Cardiac atrium fibroblast (primary cell): ENCODE results near the gene LTN1. TPM values are rescaled to one million over a fixed set of nuclear protein-coding genes. Genes with fewer than 3 reads are reported as not detected.

Source experiments
- total RNA-seq: library from RNA; depleted of rRNA; stranded (reverse); fragments of >200 nt; gene quantifications from 2 replicates; pipeline ENCODE4 v1.2.3, GENCODE V29; 2015

Gene LTN1, protein sequence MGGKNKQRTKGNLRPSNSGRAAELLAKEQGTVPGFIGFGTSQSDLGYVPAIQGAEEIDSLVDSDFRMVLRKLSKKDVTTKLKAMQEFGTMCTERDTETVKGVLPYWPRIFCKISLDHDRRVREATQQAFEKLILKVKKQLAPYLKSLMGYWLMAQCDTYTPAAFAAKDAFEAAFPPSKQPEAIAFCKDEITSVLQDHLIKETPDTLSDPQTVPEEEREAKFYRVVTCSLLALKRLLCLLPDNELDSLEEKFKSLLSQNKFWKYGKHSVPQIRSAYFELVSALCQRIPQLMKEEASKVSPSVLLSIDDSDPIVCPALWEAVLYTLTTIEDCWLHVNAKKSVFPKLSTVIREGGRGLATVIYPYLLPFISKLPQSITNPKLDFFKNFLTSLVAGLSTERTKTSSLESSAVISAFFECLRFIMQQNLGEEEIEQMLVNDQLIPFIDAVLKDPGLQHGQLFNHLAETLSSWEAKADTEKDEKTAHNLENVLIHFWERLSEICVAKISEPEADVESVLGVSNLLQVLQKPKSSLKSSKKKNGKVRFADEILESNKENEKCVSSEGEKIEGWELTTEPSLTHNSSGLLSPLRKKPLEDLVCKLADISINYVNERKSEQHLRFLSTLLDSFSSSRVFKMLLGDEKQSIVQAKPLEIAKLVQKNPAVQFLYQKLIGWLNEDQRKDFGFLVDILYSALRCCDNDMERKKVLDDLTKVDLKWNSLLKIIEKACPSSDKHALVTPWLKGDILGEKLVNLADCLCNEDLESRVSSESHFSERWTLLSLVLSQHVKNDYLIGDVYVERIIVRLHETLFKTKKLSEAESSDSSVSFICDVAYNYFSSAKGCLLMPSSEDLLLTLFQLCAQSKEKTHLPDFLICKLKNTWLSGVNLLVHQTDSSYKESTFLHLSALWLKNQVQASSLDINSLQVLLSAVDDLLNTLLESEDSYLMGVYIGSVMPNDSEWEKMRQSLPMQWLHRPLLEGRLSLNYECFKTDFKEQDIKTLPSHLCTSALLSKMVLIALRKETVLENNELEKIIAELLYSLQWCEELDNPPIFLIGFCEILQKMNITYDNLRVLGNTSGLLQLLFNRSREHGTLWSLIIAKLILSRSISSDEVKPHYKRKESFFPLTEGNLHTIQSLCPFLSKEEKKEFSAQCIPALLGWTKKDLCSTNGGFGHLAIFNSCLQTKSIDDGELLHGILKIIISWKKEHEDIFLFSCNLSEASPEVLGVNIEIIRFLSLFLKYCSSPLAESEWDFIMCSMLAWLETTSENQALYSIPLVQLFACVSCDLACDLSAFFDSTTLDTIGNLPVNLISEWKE (N-terminal part only)
- total RNA-seq = 16.8 and 20.4 TPM in 2 replicates

DNA sequence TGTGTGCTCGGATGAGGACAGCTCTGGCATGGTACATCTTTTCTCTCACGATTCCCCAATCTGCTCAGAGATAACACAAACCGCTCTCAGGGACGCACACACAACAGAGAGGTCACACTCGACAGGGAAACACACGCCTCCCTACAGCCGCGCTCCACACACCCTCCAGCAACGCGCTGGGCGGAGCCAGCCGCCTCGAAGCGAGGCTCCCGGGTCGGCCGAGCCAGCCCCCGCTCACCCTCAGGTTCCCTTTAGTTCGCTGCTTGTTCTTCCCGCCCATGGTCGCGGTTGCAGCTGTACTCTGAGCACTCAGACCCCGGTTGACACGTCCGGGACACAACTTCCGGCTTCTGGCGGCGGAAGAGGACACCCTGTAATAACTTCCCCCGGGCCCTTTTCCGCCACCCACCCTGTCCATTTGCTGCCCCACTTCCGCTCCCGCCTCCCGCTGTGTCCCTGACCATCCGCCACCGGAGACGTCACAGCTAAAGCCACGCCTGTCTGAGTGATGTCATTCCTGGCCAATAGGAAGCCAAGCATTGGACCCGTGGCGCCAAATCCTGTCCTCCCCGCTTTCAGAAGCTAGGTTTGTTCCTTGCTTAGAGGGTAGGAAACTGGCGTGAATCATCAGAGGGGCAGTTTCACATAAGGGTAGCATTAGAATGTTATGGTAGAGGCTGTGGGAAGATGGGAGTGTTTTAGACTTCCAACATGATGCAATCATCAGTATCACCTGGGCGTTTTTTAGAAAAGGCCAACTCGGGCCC lies at the start of gene LTN1:
TSS of gene LTN1 (minus strand) at position 352 of the 767 bp plus-strand sequence. CDS start at position 280, 72 bp downstream.

DNA sequence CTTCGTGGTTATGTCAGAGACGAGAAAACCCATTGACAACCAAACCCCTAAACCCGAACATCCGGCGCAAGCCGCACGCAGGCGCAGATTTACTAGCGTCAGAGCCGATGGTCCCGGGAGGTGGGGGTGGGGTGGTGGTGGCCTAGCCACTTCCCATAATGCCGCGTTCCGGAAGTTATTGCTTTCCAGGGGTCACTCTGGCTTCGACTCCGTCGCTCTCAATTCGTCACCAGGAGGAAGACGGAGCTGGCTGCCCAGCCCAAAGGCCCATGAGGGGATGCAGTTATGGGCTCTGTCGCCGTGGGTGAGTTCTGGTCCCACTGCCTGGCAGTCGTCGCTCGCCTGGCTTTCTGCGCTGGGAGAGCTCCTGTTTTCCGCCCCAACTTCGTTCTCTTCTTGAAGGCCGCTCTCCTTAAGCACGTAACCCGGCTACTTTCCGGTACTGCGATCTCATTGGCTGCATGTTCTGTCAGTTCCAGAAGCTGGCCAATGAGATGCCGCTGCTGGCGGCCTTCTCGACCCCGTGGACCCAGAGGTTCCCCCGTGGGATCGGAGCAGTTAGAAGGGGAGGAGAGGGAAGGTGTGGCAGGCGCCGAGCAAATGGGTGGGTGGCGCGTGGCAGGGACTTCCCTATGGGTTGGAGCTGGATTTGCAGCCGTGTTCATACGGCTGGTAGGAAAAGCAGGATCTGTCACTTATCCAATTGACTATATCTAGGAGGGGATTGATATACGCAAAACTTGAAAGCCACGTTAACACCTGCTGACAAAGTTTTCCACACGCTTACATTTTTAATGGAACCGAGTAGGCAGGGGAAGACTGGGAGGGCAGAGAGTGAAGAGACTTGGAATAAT lies 32.0 kb upstream of the LTN1 start, which contains the start of gene USP16:
TSS of gene USP16 (plus strand) at position 195 of the 854 bp plus-strand sequence. CDS start 3,246 bp downstream, outside the sequence.

Other genes starting within 250 kb of the LTN1 start
- 18.5 and 18.6 TPM in 2 replicates for gene RWDD2B, start 26.5 kb upstream of the LTN1 start, total RNA-seq
- gene USP16, start 31.8 kb upstream of the LTN1 start, total RNA-seq = 24.9 and 25.4 TPM in 2 replicates
- 152 and 159 TPM in 2 replicates for gene CCT8, start 80.8 kb upstream of the LTN1 start, total RNA-seq
- gene MAP3K7CL, start 137.8 kb upstream of the LTN1 start, total RNA-seq = 6.3 and 10.1 TPM in 2 replicates